HFF-Myc (cell line): Measurements from ENCODE around the gene KIF22.

ENCODE experiments used
- DNase-seq: peaks from one replicate; pipeline ENCODE4 v3.0.0-alpha.2; 2011; ENCODE audit warnings: low read depth; ENCODE audit errors: extremely low read depth
- H3K4me3 ChIP-seq: replicated peaks from 2 replicates; pipeline ENCODE4 v1.5.1; 2011; ENCODE audit warnings: low read depth, mild to moderate bottlenecking, control low read depth, low read length
- CTCF ChIP-seq: IDR thresholded peaks from 2 replicates; pipeline ENCODE4 v1.5.1; 2012; ENCODE audit warnings: mild to moderate bottlenecking, low read depth, low read length, control low read depth; ENCODE audit errors: missing control alignments

The KIF22 gene

GRCh38 chr16:29806641-29807425 lies 16.3 kb downstream of the KIF22 start:
- TF ChIP-seq CTCF: no peak
- H3K4me3 ChIP-seq: peak overlapping the region; percentile 74
- DNase-seq: no peak

- TF ChIP-seq CTCF: peak; percentile 33
- no peak for DNase-seq
Observed at GRCh38 chr16:29807426-29808218, 17.1 kb downstream of the KIF22 start.

DNA sequence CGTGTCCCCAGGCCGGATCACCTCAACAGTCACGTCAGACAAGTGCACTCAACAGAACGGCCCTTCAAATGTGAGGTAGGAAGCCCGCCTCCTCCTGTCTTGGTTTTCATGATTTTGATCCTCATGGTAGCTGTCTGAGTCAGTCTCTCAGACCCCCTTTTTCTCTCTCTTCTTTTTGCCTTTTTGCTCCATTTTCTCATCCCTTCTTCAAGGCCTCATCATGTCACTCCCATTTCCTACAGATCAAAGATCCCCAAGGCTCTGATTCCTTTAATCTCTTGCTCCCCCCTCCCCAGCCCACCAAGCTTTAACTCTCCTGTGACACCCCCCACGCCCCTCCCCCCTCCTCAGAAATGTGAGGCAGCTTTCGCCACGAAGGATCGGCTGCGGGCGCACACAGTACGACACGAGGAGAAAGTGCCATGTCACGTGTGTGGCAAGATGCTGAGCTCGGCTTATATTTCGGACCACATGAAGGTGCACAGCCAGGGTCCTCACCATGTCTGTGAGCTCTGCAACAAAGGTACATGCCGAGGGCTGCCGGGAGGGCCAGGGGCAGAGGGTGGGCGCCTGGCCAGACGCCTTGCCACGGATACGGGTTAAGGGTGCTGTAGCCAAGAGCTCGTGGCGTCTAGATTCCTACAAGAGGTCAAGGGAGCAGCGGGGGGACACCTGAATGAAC lies 17.8 kb downstream of the KIF22 start:
- DNase-seq: no peak
- TF ChIP-seq CTCF: no peak
- peak overlapping the region; percentile 74 for H3K4me3 ChIP-seq

More at GRCh38 chr16:29807426-29808218, 17.1 kb downstream of the KIF22 start:
- peak overlapping the region; percentile 74 for H3K4me3 ChIP-seq

GRCh38 chr16:29809031-29809747 lies 18.6 kb downstream of the KIF22 start:
- DNase-seq: no peak
- no peak for TF ChIP-seq CTCF
- peak overlapping the region; percentile 74 for H3K4me3 ChIP-seq

DNA sequence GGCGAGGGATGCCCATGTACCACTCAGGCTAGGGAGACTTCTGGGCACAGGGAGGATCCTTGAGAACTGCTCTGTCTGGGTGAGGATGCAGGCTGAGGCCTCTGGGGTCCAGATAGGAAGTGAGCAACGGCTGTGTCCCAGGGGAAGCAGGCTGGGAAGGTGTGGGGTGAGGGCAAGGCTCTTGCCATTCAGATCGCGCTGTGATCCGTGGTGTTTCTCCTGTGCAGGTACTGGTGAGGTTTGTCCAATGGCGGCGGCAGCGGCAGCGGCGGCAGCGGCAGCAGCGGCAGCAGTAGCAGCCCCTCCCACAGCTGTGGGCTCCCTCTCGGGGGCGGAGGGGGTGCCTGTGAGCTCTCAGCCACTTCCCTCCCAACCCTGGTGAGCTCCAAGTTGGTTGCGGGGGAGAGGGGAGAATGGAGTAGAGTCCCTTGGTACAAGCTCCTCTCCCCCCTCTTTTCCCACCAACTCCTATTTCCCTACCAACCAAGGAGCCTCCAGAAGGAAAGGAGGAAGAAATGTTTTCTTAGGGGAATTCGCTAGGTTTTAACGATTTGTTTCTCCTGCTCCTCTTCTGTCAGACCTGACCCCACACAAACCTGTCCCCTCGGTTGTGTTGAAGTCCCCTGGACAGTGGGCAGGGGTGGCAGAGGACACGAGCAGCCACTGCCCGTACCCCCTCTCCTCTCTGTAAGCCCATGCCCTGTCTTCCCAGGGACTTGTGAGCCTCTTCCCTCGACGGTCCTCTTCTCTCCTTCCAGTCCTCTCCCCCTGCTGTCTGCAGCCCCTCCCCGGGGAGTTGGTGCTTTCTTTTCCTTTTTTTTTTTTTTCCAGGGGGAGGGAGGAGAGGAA lies 19.5 kb downstream of the KIF22 start:
- TF ChIP-seq CTCF: no peak
- peak overlapping the region; percentile 74 for H3K4me3 ChIP-seq
- DNase-seq: no peak
